Psoas muscle (tissue), 8 donors: ENCODE data around the gene ORM1. TPM values are rescaled to one million over a fixed set of nuclear protein-coding genes. Genes with fewer than 3 reads are reported as not detected.

ENCODE experiments used
- ATAC-seq, 4 donors: fragments of 200-7000 bp; cut with Tn5 transposase; one replicate each; pipeline ENCODE4 v1.9.1; 2020; ENCODE audit warnings: moderate library complexity in 3 of 4, mild to moderate bottlenecking in 2 of 4
- DNase-seq, 2 donors: peaks; one replicate each; pipeline ENCODE4 v3.0.0-alpha.2; 2020
- H3K27ac ChIP-seq: fragments of 200-600 bp; one replicate; pipeline ENCODE4 v1.8.0; 2022
- H3K27me3 ChIP-seq, 3 donors: fragments of 200-600 bp in 1 of 3; one replicate each; pipeline versions ENCODE4 v1.6.1 to v1.8.0; 2013 to 2022; ENCODE audit warnings: low read length in 2 of 3, mild to moderate bottlenecking in 2 of 3, moderate library complexity in 1 of 3; ENCODE audit not compliant: insufficient read depth in 3 of 3
- H3K36me3 ChIP-seq, 2 donors: fragments of 200-600 bp in 1 of 2; one replicate each; pipeline versions ENCODE4 v1.6.1 to v1.8.0; 2013 to 2022; ENCODE audit warnings: low read depth in 1 of 2, mild to moderate bottlenecking in 1 of 2, moderate library complexity in 1 of 2; ENCODE audit not compliant: insufficient read depth in 1 of 2
- H3K4me1 ChIP-seq: fragments of 200-600 bp; one replicate; pipeline ENCODE4 v1.8.0; 2022
- H3K4me3 ChIP-seq: fragments of 200-600 bp; one replicate; pipeline ENCODE4 v1.8.0; 2022; ENCODE audit warnings: mild to moderate bottlenecking
- H3K9me3 ChIP-seq: fragments of 200-600 bp; one replicate; pipeline ENCODE4 v1.8.0; 2022
- CTCF ChIP-seq: fragments of 200-600 bp; IDR thresholded peaks from one replicate; pipeline ENCODE4 v1.8.0; 2022; ENCODE audit warnings: antibody characterized with exemption
- WGBS, 3 donors: extraction: QIAGEN DNeasy Blood & Tissue Kit; methylation state at CpG; one replicate each; pipeline versions ENCODE4 v1.1.6 to v1.1.7; 2013; 5-methylcytosine and 5-hydroxymethylcytosine counted together
- intact Hi-C, 2 donors: fragments of 100-400 bp; cut with DNase I; formaldehyde crosslinking; loops; one replicate each; pipeline versions ENCODE4 v1.11.0 to v1.14.2; 2022
- polyA plus RNA-seq, 3 donors: library from polyadenylated mRNA; stranded (reverse); fragments of 200-250 nt; gene quantifications; one replicate each; pipeline ENCODE4 v1.2.3, GENCODE V29; 2013
- total RNA-seq, 4 donors: library from RNA; stranded (reverse); fragmentation: NEBNext Ultra II Directional in 2 of 4; extraction: Animal tissue kit (Norgen Biotek cat#: 25700) in 2 of 4; gene quantifications; one replicate each; pipeline versions ENCODE4 v1.2.1 to v1.2.4, GENCODE V29; 2021 to 2023
- donor health status: healthy with polysubstance abuse.
- donor health status: DM: no; HTN: no; CAD: no; lungs with moderate emphysema.
- donor health status: Bipolar disorder and iron deficiency.
- donor health status: healthy.
- donor health status: DM: yes; HTN: yes; CAD: no.
- donor health status: DM: no; HTN: no; CAD: no.
- donor health status: DM: no; HTN: no; CAD: no.
- donor health status: DM: yes; HTN: yes; CAD: no.

The ORM1 gene
- total and polyA plus RNA-seq, 7 donors = 0.21 to 2.8 (median 1.2) TPM; not detected in 3

DNA sequence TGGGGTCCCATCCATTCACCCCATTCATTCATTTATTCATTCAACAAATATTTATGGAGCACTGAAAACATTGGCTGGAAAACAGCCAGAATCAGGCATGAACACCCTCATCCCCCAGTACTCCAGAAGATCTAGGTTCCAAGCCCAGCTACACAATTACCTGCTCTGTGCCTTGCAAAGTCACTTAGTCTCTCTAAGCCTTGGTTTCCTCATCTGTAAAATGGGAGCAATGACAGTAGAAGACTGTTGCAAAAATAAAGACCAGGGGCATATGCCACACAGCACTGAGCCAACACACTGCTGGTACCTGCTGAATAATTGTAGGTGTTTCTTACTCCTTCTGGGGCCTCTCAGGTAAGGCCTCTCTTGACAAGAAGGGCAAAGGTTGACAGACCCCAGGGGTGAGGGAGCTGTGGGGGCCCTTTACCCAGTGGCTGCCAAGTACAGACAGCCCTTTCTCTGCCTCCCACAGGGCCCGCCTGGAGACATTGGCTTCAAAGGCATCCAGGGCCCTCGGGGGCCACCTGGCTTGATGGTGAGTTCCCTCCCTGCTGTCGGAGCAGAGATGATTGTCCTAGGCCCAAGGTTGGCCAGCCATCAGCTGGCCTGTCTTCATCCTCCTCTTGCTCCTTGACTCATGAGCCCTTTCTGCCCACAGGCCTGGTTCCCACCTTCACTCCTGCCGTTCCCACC, 22.6 kb upstream of the ORM1 start:
- no peaks in the 10 kb centered on the region for H3K4me1 ChIP-seq
- no peak overlapping the region for H3K27ac ChIP-seq
- no peak overlapping the region for H3K4me3 ChIP-seq
- H3K27me3 ChIP-seq = no peaks in the 10 kb centered on the region
- 91 to 100% (median 100%) methylated on average over 4 of the region's 4 CpGs for WGBS, 3 donors
- no peak for TF ChIP-seq CTCF
- ATAC-seq = no peak
- no peak for DNase-seq
- peaks cover 13% of the 10 kb centered on the region for H3K9me3 ChIP-seq
- H3K36me3 ChIP-seq = peaks cover 0 to 58% of the 10 kb centered on the region in 2 donors
- intact Hi-C loops = no loop called here

DNA sequence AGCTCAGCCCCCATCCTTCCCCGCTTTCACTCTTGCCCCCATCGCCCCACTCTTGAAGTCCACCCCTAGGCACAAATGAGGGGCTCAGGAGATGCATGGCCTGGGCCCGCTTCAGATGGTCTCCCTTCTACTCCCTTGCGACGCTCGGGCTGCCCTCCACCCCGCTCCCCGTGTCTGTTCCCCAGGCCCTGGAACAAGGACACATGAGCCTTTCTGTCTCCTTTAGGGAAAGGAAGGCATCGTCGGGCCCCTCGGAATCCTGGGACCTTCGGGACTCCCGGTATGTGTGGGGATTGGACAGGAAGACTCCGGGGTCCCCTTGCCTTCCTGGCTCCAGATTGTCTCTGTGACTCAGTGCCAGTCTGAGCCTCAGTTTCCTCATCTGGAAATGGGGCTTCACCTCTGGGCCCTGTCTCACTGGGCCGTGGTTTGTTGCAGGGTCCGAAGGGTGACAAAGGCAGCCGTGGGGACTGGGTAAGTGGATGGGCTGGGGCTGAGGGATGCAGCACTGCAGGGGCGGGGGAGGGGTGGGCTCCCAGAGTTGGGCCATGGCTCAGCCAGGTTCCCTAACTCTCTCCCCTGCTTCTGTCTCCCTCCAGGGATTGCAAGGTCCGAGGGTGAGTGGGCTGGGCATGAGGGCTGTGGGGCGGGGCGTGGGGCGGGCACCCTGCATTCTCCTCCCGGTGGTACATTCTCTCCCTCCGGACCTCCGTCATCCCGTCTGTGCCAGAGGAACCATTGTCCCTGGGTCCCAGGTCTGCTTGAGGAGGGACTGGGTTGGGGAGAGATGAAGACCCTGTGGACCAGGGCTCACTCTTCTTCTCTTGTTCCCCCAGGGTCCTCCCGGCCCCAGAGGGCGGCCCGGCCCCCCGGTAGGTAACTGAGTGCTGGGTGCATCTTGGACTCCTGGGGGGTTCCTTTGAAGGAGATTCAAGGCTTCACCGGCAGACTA, 21.8 kb upstream of the ORM1 start:
- H3K27me3 ChIP-seq = no peaks in the 10 kb centered on the region
- no peak overlapping the region for H3K4me3 ChIP-seq
- no peak for TF ChIP-seq CTCF
- intact Hi-C loops = no loop called here
- H3K36me3 ChIP-seq = peaks cover 0 to 51% of the 10 kb centered on the region in 2 donors
- DNase-seq (no peak), ATAC-seq (no peak)
- H3K9me3 ChIP-seq = peaks cover 6% of the 10 kb centered on the region
- no peak overlapping the region for H3K27ac ChIP-seq
- H3K4me1 ChIP-seq = no peaks in the 10 kb centered on the region
- 94 to 96% (median 95%) methylated on average over 28 to 31 of the region's 31 CpGs for WGBS, 3 donors

- H3K27ac ChIP-seq = no peak overlapping the region
- 86 to 87% (median 87%) methylated on average over 15 of the region's 15 CpGs for WGBS, 3 donors
- ATAC-seq (no peak), DNase-seq (no peak)
- peaks cover 0 to 42% of the 10 kb centered on the region in 2 donors for H3K36me3 ChIP-seq
- TF ChIP-seq CTCF = no peak
- no peaks in the 10 kb centered on the region for H3K4me1 ChIP-seq
- no peaks in the 10 kb centered on the region for H3K27me3 ChIP-seq
- no peaks in the 10 kb centered on the region for H3K9me3 ChIP-seq
- intact Hi-C loops = no loop called here
- no peak overlapping the region for H3K4me3 ChIP-seq
Observed at GRCh38 chr9:114301798-114302565, 20.9 kb upstream of the ORM1 start.

DNA sequence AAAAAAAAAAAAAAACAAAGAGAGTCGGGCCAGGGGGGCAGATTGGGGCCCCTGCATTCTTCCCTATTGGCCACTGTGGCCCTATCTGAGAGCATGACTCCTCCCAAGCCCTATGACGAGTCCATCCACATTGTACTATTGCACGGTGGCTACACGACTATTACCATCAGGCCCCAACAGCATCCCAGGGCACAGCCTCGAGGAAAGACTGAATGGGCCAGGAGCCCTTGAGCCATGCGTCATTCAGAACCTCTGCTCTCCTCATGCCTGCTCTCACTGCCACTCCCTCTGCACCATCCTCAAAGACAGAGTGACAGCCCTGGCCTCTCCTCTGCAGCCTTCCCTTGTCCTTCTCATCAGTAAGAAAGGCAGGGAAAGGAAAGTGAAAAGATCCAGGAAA, 20.2 kb upstream of the ORM1 start:
- Histone ChIP-seq H3K4me3 (no peak overlapping the region), H3K9me3 (no peaks in the 10 kb centered on the region), H3K27ac (no peak overlapping the region), H3K36me3 (peaks cover 0 to 37% of the 10 kb centered on the region in 2 donors), H3K27me3 (no peaks in the 10 kb centered on the region), H3K4me1 (no peaks in the 10 kb centered on the region)
- no peak for DNase-seq
- intact Hi-C loops = no loop called here
- no peak for ATAC-seq
- 68 to 81% (median 71%) methylated on average over 6 of the region's 6 CpGs for WGBS, 3 donors
- TF ChIP-seq CTCF = no peak
